Measurements from ENCODE around the gene LRFN2.

The LRFN2 gene

DNA sequence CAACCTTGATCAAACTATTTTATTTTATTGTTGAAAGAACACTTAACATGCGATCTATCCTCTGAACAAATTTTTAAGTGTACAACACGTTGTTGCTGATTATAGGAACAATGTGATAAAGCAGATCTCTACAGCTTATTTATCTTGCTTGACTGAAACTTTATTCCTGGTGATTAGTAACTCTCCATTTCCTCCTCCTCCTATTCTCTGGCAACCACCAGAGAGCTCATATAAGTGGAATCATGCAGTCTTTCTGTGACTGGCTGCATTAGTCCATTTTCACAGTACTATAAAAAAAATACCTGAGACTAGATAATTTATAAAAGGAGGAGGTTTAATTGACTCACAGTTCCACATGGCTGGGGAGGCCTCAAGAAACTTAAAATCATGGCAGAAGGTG is 218.1 kb downstream of the LRFN2 start:
- no peak for FAIRE-seq

GRCh38 chr6:40362859-40363258 is 224.3 kb downstream of the LRFN2 start:
- FAIRE-seq, result no peak

- no peak for FAIRE-seq
These were observed 227.4 kb downstream of the LRFN2 start for GRCh38 chr6:40359808-40360207.

DNA sequence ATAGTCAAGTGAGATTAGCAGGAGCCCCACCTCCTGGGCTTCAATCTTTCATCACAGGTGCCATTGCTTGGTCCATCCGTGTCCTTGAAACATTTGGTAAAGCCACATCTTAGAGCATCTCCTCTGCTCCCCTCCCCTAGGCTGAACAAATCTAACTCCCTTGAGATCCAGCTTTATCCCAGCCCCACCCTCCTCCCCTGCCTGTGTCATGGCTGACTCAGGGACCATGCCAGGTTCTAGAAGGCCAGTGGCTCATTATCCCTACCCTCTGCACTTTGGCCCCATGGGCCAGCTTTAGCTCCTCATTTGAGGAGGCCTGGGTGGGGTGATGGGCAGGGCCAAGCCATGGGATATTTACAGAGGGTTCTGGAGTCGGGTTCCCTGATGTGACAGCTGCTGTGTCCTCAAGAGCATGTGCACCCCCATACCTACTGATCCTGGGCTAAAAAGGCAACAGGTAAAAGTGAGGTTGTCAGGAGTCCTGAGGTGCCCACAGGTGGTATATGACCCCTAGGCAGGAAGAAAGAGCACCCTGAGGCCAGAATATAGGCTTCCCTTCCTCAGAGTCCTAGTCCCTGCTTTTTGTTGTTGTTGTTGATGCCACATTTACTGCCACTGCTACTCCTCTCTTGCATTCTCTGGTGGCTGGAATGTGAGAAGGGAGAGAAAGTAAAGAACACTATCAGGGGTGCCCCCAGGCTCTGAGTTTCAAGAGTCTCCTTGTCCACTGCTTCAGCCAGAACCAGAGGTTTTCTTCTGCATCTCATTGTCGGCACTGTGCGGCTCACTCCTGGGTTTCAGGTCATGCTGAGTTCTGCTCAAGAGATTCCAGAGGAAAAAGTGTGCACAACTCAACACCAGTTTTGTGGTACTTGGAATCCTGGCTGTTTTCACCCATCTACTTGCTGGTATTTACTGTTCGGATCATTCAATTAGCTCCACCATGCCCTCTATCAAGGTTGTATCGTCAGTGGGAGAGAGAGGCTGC is 228.4 kb downstream of the LRFN2 start:
- FAIRE-seq, result no peak

DNA sequence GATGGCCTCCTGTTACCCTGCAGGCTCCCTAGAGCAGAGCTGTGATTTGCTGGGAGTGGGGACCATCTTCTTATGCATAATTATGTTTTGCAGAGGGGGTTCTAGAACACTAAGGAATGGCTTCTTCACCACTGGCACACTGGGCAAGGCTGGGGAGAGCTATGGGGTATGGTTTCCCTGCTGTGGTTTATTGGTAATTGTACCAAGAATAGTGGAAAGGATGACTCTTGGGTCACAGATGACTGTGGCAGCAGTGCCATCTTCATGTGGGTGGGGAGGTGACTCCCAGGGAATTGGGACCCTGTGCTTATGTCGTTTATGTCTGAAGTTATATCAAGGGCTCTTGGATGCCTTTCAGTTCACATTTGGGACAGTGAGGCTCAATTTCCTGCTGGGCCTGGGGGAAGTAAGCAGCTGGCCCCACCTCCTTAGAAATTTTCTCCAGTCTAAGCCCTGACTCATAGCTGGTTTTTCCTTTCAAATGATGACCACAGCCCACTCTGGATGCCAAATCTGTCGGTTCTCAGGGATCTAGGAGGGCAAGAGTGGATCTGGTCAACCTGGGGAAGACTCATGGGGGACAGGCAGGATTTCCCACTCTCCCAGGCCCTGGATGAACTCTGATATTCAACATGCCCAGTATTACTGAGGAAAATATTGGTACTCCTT is 230.8 kb downstream of the LRFN2 start:
- no peak for FAIRE-seq

DNA sequence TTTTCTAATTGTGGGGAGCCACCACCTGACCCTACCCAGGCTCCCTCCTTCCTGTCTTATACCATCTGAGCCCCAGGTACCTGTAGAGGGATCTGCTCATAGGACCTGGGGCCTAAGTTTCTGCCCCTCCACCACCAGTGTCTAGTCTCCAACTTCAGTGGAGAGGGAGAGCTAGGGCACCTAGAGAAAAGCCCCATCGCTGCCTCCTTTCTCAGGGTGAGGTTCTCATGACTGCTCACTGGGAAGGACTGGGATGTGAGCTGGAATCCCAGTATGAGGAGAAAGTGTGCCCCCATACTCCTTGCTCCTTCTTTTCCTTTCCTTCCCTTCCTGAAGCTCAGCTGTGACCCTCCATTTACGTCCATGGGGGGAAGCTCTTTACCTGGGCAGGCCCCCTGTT is 231.6 kb downstream of the LRFN2 start:
- FAIRE-seq, result no peak

- FAIRE-seq, result no peak
These were observed 232.1 kb downstream of the LRFN2 start for GRCh38 chr6:40355066-40355465.

DNA sequence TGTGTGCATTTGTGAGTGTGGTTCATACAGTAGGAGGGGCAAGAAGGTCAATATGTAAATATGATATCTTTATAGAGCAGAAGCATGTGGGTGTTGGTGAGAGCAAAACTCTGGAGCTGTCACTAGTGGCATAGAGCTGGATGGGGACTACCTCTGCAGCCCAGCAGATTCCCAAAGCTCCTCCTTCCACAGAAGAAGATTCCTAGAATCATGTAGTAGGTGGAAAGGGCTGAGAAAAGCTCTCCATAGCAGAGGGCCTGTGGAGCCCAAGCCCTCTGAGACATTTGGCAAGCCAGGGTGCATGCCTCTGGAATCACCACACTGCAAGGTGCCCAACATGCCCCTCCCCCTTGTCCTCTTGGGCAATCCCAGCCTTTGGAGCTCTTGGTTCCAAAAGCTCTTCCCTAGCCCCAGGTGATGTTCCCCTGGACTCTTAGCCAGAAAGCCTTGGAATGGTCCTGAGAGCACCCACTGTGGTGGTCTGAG is 233.2 kb downstream of the LRFN2 start:
- FAIRE-seq, result no peak

DNA sequence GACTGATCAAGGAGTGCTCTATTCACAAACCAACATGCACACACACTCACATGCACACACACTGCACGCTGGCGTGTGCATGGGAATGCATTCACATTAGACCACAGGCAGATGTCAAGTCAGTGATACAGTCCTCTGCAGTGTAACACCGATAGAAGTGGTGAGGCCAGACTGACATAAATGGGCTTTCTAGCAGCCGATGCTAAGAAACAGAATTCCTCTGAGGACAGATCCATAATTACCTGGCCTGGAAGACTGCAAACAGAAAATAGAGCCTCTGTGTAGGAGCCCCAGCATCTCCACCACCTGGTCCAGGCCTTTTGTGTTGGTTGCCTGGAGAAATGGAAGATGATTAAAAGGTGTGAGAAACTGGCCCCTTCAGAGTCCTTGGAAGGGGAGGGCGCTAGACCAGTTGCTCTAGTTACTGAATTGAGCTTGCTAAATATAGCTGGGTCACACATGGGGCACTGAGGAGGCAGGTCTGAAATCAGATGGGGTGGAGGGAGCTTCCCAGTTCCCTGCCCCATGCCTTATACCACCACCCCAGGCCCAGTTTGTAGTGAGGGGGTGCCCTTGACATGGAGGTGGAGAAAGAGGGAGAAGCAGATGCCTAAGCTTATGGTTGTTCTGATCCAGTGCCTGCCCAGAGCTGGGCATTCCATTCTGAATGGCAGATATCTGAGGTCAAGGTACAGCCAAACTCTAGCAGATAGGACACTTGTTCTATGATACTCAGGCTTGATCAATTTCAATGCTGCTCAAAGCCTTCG is 233.8 kb downstream of the LRFN2 start:
- no peak for FAIRE-seq

GRCh38 chr6:40352527-40353170 is 234.5 kb downstream of the LRFN2 start:
- no peak for FAIRE-seq

DNA sequence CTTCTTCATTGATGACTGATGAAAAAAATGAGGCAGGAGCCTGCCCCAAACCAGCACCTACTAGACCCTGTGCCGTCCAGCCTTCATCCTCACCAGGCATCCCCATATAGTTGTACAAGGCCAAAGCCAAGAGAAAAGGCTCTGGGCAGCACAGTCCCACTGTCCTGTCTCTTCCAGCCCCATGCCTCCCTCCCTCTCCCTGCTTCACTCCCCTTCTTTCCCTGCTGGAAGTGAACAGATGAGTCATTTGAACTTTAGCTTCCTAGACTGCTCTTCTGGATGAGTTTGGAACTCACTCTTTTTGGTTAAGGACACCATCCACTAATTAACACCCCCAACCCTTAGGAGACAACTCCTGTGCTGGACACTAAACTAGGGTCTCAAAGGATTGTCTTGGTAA is 235.2 kb downstream of the LRFN2 start:
- FAIRE-seq, result no peak

- no peak for FAIRE-seq
These were observed 236.4 kb downstream of the LRFN2 start for GRCh38 chr6:40350747-40351217.

DNA sequence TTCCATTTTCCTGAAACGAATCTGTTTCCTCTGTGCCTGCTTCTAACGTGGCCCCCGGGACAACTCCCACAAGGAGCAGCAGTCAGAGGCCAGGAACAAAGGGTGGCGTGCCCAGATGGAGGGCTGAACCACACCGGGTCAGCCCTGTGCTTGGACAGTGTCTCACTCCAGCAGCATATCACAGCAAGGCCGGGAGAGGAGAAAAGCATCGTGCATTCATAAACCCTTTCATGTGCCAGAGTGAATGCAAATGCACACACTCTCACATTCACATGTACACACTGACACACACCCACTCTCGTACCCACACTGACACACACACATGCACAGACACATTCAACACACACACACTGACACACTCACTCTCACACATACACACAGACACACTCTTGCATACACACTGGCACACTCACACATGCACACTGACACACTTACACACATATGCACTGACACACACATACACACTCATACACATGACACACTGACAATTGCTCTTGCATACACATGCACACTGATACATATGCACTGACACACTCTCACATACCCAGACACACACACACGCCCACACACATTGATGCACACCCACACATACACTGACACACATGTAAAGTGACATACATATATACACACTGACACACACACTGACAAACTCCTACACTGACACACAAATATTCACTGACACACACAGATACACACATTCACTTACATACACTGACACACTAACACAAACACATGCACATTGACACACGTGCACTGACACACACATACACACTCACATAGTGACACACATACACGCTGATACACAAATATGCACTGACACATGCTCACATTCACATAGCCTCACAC is 237.0 kb downstream of the LRFN2 start:
- no peak for FAIRE-seq

DNA sequence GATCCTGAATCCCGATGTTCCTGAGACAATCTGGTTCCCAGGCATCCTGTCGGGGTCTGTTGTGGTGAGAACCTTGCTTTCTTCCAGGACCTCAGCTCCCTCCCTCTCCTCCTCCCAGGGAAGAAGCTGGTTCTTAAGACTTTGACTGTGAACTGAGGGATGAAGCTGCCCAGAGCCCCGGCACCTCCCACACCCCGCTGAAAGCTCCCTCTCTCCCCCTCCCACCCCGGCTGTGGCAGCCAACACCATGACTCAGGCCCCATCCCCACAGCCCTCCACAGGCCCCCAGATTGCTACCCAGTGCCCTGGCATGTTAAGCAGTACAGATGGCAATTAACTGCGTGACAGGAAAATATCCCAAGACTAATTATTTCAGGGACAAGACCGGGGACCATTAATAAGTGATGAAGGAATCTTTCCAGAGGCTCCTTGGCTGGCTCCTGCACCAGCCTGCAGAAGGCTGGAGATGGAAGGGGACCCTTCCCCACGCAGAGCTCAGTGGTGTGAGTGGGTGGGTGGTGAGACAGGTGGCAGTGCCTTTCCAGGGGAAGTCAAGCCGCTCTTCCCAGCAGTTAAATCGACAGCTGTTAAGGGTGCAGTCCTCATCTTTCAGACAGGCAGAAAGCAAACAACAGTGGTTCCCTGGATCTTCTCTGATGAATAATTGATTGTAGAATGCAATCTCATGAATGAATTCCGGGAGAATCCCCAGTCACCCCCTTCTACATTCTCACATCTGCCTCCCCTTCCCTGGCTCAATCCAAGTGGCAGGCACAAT is 237.9 kb downstream of the LRFN2 start:
- FAIRE-seq, result no peak

GRCh38 chr6:40348591-40348990 is 238.6 kb downstream of the LRFN2 start:
- no peak for FAIRE-seq

DNA sequence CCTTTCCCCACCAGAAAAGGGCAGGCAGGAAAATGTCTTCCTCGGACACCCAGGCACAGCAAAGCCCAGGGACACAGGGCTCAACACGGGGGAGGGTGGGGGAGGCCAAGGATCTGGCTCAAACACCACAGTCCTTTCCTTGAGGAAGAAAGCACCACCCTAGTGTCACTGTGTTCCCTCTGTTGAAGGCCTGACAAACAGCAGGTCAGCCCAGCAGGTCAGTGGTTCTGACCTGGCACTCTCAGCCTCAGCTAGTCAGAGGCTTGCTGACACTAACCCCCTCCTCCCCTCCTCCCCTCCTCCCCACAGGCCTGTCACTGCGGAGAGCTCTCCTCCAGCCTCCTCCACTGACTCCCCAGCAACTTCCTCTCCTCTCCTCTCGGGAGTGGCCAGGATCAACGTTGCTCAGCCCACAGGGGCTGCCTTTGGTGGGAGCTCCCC is 239.6 kb downstream of the LRFN2 start:
- no peak for FAIRE-seq

- no peak for FAIRE-seq
These were observed 240.9 kb downstream of the LRFN2 start for GRCh38 chr6:40346246-40346645.

DNA sequence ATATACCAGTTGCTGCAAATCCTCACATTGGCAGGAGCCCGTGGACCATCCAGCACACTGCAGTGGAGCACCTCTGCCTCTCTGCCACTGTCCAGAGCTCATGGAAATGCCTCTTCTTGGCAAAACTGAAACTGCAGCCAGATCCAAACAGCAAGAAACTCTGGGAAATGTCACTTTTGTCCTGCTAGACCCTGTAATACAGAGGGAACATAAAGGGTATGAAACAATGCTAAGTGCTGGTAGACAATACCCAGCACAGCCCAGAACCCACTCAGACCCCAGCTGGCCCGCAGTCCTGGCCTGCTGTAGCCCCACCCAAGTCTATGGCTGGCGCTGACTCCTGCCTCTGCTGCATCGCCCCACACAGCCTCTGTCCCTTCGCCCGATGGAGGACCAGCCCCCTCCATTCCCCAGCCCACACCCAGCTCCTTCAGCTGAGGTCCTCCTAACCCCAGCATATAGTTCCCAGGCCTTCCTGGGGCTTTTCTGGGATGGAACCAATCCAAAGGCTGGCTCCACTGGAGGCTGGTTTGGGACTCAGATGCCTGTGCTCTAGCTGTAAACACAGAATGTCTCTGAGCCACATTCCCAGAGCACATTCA is 242.5 kb downstream of the LRFN2 start:
- FAIRE-seq, result no peak

- no peak for FAIRE-seq
These were observed 243.1 kb downstream of the LRFN2 start for GRCh38 chr6:40343877-40344565.
